Cardiac fibroblast (primary cell): ENCODE measurements around the gene TMEM121.

Experiments used
- DNase-seq, 2 donors: peaks; one replicate each; pipeline versions ENCODE4 v3.0.0 to v3.0.0-alpha.2; 2010; ENCODE audit warnings: low read depth in 2 of 2
- H3K4me3 ChIP-seq, 2 donors: replicated peaks in 1 of 2; 1 replicate in 1 of 2; 2 replicates in 1 of 2; pipeline ENCODE4 v1.5.1; 2011; ENCODE audit warnings: low read depth in 2 of 2, low read length in 2 of 2, mild to moderate bottlenecking in 2 of 2, moderate library complexity in 1 of 2
- TF ChIP-seq, protein P1 (sequence below): IDR thresholded peaks from one replicate; pipeline ENCODE4 v1.5.1; 2011; ENCODE audit warnings: low read depth, mild to moderate bottlenecking, low read length, inconsistent platforms

Gene TMEM121

DNA sequence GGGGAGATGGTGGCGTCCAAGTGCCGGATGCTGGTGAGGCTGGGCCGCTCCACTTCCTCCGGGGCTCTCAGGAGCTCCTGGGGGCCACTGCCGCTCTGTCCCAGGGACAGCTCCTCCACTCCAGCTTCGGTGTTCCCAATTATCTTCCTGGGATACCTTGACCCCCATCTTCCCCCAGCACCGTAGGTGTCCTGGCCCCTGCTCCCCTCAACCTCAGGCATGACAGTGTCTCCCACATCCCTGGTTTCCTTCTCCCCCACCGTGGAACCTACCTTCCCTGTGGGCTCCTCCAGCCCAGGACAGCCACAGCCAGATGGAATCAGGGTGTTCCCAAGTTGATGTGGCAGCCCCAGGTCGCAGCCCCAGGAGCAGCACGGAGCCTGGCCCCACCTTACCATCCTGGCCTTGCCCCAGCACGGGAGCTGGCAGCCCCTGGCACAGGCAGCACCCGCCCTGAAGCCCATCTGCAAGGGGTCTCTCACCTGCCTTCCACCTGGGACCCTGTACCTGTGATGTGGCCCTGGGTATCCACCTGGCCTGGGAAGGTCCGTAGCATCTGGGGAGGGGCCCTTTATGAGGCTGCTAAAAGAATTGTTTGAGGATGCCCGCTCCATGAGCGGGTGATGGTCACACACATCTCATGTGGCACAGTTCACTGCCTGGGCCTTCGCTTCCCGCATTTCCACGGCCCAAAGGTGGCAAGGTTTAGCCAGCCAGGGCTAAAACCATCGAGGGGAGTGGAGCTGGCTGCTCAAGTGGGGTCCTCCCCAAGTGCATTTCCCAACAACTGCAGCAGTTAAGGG, 4.1 kb downstream of the TMEM121 start:
- TF ChIP-seq, protein P1, sequence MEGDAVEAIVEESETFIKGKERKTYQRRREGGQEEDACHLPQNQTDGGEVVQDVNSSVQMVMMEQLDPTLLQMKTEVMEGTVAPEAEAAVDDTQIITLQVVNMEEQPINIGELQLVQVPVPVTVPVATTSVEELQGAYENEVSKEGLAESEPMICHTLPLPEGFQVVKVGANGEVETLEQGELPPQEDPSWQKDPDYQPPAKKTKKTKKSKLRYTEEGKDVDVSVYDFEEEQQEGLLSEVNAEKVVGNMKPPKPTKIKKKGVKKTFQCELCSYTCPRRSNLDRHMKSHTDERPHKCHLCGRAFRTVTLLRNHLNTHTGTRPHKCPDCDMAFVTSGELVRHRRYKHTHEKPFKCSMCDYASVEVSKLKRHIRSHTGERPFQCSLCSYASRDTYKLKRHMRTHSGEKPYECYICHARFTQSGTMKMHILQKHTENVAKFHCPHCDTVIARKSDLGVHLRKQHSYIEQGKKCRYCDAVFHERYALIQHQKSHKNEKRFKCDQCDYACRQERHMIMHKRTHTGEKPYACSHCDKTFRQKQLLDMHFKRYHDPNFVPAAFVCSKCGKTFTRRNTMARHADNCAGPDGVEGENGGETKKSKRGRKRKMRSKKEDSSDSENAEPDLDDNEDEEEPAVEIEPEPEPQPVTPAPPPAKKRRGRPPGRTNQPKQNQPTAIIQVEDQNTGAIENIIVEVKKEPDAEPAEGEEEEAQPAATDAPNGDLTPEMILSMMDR, result no peak

DNA sequence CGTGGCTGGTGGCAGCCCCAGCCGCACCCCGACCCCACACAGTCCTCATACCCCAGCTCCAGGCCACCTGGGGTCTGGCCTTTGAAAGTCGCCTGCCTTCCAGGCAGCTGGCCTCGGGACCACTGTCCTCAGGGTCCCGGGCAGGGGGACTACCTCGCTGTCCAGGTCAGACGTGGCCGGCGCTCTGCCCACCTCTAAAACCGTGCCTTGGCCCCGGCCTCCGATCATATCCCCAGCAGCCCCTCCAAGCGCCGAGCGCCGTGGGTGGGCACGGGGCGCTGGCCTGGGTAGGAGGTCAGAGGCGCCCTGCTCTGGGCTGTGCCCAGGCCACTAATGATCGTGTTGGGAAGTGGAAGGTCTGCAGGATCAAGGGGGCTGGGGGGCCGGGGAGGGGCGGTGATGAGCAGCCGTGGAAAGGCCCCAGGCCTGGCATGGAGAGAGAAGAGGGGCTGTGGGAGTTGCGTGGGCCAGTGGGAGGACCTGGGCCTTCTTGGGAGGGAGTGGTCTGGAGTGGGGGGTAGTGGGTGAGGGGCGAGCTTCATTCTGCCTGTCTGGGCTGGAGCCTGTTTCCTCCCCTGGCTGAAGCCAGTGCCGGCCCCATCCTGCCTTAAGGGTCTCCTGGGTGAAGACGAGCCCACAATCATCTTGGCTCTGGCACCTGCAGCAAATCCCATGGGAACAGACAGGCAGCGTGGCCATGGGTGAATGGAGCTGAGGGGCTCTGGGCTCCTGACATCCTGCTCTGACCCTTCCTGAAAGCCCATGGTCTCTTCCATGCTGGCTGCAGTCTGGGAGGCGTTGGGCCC, 4.9 kb downstream of the TMEM121 start:
- no peak overlapping the region for H3K4me3 ChIP-seq
- TF ChIP-seq, protein P1, result no peak
- DNase-seq, result no peak

More for the DNA sequence above, 4.1 kb downstream of the TMEM121 start:
- DNase-seq, result no peak
- H3K4me3 ChIP-seq, result no peak overlapping the region

DNA sequence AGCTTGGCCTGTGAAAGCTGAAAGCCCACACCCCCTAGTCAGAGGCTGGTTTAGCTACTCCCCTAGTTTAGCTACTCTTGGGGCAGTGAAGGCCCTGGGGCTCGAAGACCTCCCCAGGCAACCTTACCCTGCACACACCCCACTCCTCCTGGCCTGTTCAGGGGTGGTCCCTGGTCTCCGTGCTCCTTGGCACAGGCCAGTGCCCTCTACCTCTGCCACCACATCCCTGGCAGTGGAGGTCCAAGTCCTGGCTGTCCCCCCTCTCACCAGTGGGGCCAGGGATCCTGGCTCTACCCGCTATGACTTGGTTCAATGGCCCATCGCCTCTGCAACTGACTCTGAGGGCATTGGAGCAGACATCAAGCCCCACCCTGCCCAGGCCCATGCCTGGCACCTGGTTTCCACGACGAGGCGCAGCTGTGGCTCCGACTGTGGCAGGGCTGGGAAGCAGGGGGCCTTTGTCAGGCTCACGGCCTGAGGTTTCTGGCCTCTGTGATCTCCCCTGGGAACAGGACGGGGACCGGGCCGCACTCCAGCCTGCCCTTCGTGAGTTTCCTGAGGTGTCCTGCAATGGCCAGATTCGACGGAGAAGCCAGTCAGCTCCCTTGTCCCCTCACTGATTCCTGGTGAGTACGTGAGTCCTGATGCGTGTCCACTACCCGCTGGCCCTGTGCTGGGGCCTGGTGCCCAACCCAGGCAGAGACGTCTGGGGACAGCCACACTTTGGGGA, 5.7 kb downstream of the TMEM121 start:
- no peak for DNase-seq
- TF ChIP-seq, protein P1, result no peak
- no peak overlapping the region for H3K4me3 ChIP-seq

DNA sequence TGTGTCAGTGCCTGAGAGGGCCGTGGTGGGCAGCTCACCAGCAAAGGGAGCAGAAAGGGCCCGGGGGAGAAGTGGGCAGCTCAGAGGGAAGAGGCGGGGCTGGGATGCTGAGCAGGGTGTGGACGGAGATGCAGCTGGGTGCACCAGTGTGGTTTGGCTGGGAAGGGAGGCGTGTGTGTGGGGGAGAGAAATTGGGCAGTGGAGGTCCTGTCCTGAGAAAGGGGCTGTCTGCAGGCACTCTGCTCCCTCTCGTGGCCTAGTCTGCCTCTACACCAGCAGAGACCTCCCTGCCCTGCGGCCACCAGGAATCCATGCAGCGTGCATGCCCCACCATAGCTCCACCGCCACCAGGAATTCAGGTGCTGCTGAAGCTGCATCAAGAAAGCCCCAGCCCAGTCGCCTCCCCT, 6.4 kb downstream of the TMEM121 start:
- peak; percentile 26 to 42 for DNase-seq

DNA sequence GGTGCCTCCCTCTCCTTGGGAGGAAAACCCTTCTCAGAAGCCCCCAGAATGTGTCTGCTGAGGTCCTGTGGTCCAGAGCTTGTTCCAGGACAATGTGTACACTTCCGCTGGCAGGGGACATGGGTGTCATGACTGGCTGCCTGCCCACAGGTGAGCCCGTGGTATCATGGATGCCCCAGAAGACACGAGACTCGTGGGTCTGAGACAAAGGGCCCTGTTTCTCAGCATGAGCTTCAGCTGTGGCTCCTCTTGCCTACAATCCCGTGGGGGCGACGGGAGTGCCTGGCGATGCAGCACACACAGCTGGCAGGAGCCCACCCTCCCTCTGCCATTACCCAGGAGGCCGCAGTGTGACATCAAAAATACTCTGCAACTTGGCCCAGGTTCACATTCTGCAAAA, 7.0 kb downstream of the TMEM121 start:
- TF ChIP-seq, protein P1, result no peak
- no peak overlapping the region for H3K4me3 ChIP-seq
- no peak for DNase-seq

More for the DNA sequence above, 6.4 kb downstream of the TMEM121 start:
- H3K4me3 ChIP-seq, result no peak overlapping the region
- TF ChIP-seq, protein P1, result peak; percentile 54

DNA sequence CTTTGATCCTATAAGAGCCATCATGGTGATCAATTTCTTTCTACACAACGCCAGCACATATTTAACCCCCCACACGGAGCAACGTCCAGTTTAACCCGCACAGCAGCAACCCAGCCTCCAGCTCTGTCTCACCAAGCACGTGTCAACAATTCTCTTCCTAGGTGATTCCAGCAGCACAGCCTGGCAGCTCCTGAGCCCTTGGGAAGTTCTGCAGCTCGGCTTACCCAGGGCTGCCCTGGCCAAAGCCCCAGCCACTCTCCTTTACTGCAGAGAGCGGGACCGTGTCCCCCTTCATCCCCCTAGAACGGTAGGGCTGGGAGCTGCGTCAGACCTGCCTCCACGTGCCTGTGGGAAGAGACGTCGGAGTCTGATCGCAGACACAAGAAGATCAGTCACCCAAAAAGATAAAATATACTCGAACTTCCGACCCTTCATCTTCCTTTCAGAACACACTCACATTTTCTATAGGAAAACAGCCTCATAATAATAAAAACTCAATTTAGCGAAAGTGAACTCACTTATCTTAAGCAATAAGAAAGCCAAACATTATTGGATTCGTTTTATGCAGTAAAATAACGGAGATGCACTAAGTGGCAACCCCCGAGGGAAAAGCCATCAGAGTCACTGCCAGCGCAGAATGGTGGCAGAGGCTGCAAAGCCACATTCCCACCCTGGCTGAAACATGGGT, 7.6 kb downstream of the TMEM121 start:
- TF ChIP-seq, protein P1, result no peak
- DNase-seq, result no peak
- H3K4me3 ChIP-seq, result no peak overlapping the region
